IPS DF 19.7 (cell line): Measurements from ENCODE around the gene FRMD4A.
"Not testable (repeated sequence)": the region's sequence is repeated elsewhere in the genome, so short reads cannot be mapped to it uniquely, and the experiment has no call there.

Experiments used
- DNase-seq: peaks from one replicate; pipeline ENCODE4 v3.0.0-alpha.2; 2013; ENCODE audit warnings: low read depth, low spot score

FRMD4A gene

DNA sequence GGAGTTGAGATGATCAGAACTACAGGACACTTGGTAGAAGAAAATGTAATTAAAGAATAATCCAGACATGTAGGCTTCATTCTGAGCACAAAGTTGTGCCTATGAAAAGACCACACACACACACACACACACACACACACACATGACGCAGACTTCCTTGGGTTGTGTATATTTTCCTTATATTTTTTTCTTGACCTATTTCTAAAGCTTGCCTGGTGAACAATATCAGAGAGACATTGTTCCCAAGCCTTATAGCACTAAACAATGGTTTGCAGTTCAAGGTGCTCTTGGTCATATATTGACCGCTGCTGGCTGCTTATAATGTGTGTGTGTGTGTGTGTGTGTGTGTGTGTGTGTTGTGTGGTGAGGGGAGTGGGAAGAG lies 541.3 kb downstream of the FRMD4A start:
- DNase-seq, result no peak

DNA sequence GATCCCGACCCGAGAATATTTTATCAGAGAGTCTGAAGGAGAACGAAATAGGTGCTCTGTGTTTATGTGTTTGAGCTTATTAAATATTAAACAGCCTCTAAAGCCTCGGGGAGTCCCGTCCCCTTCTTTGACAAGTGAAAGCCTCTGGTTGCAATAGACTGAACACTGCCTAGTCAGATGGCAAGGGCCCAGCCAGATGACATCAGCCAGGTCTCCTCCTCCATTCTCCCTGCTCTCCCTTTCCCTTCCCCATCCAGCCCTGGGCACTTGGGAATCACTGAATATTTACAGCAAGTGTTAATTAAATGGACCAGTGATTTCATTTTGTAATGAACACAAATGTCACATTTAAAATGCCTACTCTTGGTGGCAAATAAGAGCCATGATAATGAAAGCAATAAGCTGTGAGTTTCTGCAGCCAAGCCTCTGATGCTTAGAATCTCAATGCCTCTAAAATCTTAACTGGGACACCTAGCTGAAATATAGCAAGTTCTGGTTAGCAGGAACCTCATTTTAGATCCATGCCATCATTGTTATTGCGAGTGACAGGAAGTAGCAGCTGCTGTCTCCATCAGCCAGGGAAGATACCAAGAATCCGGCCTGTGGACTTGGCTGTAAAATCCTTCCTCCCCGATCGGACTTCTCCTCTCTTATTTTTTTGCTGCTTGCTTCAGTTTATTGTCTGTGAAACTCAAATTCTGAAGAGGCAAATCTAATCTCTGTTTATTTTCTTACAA lies 541.8 kb downstream of the FRMD4A start:
- DNase-seq, result no peak

DNA sequence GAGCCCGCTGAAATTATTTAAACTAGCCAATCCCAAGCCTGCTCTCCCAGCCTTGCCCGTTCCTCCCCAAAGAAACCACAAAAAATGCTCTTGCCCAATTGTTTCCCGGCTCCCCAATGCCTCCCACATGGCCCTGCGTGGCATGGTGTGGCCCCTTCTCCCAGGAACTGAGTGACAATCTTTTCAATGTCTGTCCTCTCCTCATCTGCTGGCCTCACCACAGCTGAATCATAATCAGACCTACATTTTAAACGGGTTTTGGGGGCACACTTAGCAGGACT lies 542.5 kb downstream of the FRMD4A start:
- no peak for DNase-seq

DNA sequence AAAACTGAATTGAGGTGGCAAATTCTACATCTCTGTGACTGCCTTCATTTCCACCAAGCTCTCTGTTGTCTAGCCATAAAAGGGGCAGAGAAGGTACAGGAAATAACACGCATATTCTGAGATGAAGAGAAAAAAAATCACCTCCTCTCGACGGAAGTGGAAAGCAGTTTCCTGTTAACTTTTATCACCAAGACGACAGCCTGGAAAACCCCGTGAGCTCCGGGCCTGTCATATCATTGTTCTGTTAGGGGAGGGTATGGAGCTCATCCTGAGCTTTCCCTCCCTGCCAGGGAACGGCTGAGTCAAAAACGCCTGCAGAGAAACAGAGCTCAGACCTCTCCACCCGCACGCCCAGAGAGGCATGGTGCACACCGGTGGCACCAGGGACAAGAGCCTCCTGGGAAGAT lies 543.7 kb downstream of the FRMD4A start:
- DNase-seq, result no peak

DNA sequence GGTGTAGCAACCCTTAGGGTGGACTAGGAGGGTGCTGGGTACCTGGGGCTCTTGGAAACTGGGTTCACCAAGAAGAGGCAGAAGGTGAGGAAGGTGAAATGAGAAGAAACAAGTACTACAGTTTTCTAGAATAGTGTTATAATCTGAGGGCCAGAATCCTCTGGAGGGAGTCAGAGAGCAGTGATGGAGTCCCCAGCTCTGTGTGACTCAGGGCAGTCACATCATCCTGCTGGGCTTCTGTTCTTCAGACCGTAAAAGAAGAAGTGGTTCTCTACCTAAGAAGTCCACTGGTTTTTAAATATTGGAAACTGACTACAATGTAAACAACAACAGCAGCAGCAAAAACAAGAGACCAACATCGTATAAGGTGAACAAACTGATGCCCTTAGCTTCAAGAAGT lies 546.7 kb downstream of the FRMD4A start:
- DNase-seq, result no peak

DNA sequence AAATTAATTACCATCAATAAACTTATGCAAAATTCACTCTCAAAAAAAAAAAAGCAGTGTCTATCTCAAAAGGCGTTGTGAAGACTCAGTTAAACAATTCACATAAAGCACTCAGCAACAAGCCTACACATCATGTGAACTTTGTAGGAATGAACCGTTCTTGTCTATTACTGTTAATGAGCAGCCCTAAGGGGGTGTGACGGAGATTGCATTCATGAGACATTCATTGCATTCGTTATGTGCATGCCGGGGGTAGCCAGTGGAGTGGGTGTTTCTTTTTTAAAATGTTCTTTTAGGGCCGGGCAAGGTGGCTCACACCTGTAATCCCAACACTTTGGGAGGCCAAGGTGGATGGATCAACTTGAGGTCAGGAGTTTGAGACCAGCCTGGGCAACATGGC lies 551.0 kb downstream of the FRMD4A start:
- no peak for DNase-seq

DNA sequence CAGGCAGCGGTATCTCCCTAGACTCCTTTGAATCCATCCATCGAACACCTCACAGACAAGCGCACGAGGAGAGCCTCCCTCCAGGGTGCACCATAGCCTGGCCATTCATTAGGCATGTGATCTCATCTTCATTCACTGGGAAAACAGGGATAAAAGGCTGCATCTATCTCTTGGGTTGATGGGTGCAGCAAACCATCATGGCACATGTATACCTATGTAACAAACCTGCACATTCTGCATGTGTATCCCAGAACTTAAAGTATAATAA lies 552.1 kb downstream of the FRMD4A start:
- DNase-seq, result not testable (repeated sequence)

DNA sequence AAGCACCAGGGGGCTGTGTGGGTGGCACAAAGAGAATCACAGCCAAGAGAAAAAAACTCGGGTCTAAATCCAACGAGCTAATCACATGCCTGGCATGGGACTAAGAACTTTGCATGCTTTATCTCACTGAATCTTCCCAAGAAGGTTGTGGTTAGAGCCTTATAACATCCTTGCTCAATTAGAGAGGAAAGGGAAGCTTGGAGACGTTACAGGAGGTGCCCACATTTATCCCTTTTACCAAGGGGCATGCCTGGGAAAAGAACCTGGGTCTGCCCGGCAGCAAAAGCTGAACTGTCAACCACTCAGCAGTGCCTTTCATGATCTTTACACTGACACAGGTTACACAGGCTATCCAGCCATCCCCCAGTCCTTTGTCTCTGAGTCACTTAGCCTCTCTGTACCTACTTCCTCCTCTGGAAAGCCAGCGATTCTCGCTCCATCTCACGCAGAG lies 553.8 kb downstream of the FRMD4A start:
- no peak for DNase-seq

DNA sequence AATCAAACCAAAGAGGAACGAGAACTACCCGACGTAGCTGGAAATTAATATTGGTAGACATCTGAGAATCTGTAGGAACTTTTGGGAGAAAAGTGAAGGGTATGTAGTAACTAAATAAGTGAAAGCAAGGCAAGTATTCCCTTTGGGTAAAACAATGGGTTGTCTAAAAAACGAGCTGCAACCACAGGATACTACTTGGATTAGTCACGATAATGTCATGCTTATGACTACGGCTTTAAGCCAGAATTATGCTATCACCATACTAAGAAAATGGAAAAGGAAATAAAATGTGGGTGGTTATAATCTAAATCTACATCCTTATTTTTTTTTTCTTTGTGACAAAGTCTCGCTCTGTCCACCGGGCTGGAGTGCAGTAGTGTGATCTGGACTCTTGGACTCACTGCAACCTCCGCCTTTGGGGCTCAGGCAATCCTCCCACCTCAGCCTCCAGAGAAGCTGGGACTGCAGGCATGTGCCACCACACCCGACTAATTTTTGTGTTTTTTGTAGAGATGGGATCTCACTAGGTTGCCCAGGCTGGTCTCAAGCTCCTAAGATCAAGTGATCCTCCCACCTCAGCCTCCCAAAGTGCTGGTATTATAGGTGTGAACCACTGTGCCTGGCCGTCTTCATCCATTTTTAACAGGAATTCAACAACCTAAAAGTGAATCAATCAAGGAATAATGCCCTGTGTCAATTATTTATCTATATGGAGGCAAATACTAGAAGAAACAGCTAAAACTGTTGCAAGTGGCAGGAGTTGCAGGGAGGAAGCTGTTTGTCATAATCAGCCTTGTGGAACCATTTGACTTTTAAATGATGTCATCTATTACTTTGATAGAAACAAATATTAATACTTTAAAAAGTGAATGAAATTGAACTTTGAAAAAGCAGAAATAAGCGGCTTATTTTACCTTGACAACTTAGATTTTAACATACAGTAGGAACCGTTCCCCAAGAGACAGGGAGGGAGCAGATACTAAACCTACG lies 554.6 kb downstream of the FRMD4A start:
- no peak for DNase-seq

DNA sequence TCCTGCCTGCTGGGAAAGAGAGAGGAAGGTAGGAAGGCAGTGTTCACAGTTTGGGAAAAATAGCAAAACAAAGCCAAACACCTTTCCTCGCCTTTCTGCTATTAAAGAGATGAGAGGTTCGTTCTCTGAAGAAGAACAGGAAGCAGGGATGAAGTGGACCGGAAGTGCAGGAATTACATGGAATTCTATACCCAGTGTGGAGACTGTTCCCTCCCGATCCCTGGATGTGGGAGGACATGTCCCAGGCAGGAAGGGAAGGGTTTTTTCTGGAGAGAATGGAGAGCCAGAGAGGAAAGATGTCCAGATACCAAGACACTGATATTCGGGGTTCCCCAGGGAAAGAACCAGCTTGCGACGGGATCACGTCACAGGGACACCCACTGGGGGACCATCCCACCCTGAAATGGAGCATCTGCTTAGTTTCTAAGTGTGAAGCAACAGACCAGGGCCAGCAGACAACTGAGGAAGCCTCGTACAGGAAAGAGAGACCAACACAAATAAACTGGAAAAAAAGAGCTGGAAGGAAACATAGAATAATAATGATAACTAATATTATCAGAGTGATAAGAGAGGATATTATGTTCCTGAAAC lies 556.3 kb downstream of the FRMD4A start:
- DNase-seq, result no peak

DNA sequence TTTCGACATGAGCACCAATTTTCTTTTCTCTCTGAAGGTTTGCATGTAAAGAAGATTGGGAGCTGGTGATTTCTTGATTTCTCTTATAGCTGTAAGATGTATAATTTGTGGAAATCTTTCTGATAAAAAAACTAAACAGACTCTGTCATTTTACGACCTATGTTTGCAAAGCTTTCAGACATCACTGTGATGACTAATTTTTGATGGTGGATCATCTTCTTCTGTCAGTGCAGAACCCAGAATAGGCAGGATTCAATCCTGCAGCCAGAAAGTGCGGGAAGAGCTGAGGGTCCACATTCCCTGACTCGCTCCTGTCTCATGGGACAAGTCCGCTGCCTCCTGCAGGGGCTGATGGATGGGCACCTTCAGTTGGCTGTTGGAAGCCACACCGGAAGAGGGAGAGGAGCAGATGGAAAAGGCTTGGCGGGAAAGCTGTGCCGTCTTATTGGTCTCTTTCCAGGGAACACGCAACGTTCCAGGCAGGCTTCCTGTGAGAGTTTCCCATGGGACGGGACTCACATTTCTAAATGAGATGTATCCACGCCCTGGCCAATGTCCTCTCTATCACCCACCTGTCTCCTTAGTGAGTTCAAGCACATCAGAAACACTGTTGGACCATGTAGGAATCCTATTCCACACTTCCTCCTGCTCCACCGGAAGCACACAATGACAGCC lies 557.1 kb downstream of the FRMD4A start:
- DNase-seq, result no peak

DNA sequence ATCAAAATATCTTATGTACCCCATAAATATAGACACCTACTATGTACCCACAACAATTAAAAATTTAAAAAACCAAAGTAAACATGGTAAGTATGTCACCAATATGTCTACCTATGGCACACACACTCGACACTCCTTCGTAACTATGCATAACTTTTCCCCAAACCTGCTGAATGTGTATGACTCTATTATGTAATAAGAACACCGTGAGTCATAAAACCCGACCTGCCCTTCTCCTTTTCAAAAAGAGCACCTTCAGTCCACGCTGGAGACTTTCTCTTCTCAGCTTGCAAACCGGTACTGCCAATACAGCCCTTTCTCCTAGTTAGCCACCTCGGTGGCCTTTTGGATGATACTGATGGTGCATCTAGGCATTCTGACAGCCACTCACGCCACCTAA lies 557.7 kb downstream of the FRMD4A start:
- DNase-seq, result no peak

DNA sequence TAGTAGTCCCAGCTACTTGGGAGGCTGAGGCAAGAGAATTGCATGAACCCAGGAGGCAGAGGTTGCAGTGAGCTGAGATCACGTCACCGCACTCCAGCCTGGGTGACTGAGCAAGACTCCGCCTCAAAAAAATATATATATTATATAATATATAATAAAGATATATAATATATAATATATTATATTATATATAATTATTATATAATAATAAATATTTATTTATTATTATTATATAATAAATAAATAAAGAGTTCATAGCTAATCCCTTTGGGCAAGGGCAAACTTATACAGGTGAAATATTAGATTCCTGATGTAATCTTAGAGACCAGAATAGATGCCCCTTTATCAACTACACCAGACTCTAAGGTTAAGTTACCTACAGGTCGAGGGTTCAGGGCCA lies 558.7 kb downstream of the FRMD4A start:
- DNase-seq, result no peak

DNA sequence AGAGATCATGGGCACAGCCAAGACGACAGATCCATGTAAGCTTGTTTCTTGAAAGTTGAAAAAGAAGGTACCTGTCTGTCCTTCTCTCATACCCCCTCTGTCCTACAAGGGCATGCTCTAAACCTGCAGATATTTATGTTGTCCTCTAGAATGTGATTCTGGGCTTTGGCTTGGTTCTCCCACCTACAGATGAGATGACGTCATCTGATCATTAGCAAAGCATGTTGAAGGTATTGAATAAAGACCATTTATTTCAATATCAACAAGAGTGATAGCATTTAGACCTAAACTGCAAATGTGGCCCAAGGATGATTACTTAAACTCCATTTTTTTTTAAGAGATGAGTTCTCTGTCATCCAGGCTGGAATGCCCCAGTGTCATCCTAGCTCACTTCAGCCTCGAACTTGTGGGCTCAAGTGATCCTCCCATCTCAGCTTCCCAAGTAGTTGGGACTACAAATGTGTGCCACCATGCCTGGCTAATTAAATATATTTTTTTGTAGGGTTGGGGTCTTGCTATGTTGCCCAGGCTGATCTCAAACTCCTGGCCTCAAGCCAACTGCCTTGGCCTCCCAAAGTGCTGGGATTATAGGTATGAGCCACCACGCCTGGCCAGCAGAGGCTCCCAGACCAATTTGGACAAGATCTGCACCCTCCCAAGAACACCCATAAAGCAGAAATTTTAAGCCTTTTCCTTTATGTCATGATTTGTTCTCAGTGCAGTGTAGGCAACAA lies 559.8 kb downstream of the FRMD4A start:
- no peak for DNase-seq

DNA sequence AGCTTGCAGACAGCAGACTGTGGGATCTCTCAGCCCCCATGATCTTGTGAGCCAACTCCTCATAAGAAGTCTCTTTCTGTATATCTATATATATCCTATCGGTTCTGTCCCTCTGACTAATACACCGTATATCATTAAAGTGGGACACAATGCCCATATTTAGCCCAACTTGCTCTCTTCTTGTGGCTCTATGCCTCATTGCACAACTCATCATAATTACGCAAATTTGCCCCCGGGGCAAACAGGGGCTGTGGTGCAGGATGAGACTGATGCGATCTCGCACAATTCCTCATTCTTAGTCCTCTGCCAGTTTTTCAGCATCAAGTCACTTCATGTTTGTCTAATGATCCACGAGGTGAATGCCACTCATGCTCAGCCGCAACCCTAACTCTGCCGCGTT lies 560.8 kb downstream of the FRMD4A start:
- no peak for DNase-seq

DNA sequence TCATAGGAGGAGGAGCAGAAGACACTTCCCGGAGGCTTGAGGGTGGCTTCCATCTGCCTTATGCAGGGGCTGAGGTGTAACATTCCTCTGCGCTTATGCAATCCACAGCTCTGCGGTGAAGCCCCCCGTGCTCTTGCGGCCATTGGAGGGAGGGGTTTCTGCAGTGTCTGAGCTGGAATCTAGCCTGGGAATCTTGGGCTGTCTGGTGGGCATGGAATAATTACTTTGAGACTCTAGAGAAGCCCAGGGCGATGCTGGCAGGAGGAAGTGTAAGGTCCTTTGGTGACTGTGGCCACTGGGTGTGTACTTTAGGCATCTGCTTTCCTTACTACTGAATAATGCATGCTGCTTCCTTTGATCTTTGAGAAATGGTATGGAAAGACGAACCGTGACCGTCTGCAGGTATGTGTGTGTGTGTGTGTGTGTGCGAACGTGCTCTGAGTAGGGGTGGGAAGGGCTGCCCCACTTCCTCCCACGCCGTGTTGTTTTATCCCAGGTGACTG lies 563.0 kb downstream of the FRMD4A start:
- no peak for DNase-seq

DNA sequence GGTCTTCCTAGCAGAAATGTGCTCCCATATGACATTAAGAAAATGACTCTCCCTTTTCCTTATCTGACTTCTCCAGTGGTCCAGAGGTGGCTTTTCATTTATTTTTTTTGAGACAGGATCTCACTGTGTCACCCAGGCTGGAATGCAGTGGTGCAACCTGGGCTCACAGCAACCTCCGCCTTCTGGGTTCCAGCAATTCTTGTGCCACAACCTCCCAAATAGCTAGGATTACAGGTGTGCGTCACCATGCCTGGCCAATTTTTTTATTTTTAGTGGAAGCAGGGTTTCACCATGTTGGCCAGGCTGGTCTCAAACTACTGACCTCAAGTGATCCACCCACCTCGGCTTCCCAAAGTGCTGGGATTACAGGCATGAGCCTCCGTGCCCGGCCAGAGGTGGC lies 563.6 kb downstream of the FRMD4A start:
- not testable (repeated sequence) for DNase-seq

DNA sequence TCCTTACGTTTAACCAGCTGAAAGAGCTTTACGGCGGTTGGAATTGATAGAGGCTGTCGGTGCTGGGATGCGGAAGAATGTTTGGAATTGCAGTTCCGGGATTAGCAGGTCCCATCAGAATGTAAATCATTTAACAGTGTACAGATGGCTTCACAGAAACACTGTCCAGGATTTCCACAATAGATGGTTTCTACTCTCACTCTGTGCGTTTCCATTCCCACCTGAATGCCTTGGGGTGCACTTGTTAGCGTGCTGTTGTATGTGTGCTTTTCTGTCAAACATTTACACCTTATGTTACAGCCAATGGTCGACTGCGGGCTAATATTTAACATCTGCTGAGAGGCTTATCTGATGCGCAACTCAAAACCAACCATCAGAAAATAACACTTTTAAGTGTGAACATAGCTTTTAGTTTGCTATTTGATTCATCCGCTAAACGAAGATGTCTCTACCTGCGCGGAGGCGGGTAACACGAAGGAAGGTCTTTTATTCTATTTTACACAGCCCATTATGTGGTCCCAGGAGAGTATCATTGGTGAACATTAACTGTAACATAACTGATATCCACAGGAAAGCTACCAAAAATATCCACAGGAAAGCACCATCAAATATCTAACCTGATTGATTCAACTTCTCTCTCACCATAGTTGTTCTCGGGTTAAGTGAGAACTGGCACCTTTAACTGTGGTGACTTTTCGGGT lies 564.9 kb downstream of the FRMD4A start:
- no peak for DNase-seq

DNA sequence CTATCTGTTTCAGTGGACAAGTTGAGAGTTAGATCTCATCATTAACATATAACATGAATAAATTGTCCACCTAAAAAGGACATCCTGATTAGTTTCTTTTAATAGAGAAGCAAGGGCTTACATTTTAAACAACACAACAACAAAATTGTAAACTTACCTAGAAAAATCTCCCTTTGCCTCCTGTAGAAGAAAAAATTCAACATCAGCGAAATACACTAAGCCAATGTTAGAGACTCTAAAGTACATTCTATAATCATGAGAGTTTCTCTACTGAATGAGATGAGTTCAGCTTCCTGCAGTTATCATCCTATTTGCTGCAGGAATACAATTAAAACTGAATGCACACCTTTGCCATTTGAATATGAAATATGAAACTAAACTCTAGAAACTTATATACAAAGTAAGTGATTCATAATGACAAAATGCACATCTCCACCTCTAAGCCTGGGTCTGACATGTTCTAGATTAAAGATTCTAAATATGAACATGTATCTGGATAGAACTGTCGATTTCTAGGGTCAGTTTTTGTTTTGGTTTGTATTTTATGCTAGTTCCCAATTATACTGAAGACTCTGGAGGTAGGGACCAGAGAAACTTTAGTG lies 569.1 kb downstream of the FRMD4A start:
- no peak for DNase-seq

DNA sequence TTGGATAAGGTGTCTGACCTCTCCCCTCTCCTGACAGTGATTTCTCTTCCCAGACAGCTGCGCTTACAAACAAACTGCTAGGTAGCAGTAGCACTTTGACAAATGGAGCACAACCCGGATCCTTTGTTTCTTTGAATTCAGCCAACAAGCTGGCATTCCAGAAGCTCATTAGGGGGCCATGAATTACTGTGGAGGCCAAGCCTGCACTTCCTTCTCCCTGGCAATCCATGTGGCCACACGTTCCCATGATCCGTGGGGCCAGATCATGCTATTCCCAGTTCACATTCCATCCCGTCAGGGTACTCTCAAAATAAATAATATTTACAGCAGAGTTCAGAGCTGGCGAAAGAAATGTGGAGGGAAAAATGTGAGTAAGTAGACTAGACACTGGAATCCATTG lies 571.6 kb downstream of the FRMD4A start:
- peak; percentile 79 for DNase-seq
